Pancreas (tissue), 10 donors: Measurements from ENCODE around the gene EXOC6. TPM values are rescaled to one million over a fixed set of nuclear protein-coding genes. Genes with fewer than 3 reads are reported as not detected.

Experiments used
- ATAC-seq, 4 donors: fragments of 200-7000 bp; cut with Tn5 transposase; one replicate each; pipeline versions ENCODE4 v1.8.0 to v1.9.1; 2020; ENCODE audit warnings: mild to moderate bottlenecking in 4 of 4, moderate library complexity in 4 of 4
- DNase-seq, 6 donors: peaks; one replicate each; pipeline ENCODE4 v3.0.0-alpha.2; 2020
- FAIRE-seq: peaks from 2 replicates; lab custom pipeline; 2012; peaks lifted over from hg19 to GRCh38; lab: Jason Lieb, UNC
- H3K27ac ChIP-seq, 4 donors: fragments of 200-600 bp; sonication (generic); 1 replicate in 3 of 4; 2 replicates in 1 of 4; pipeline versions ENCODE4 v1.5.0 to v1.8.0; 2020
- H3K27me3 ChIP-seq, 4 donors: fragments of 200-600 bp; one replicate each; pipeline ENCODE4 v1.8.0; 2021
- H3K36me3 ChIP-seq, 3 donors: fragments of 200-600 bp; sonication (generic) in 1 of 3; one replicate each; pipeline versions ENCODE4 v1.5.0 to v1.8.0; 2020 to 2021
- H3K4me1 ChIP-seq, 3 donors: fragments of 200-600 bp; one replicate each; pipeline ENCODE4 v1.8.0; 2021
- H3K4me3 ChIP-seq, 4 donors: fragments of 200-600 bp; sonication (generic) in 2 of 4; one replicate each; pipeline versions ENCODE4 v1.5.0 to v1.8.0; 2020 to 2021
- H3K9me3 ChIP-seq, 4 donors: fragments of 200-600 bp; one replicate each; pipeline ENCODE4 v1.8.0; 2021
- WGBS, 2 donors: extraction: QIAGEN DNeasy Blood & Tissue Kit; methylation state at CpG; one replicate each; pipeline ENCODE4 v1.1.7; 2013; 5-methylcytosine and 5-hydroxymethylcytosine counted together
- intact Hi-C, 3 donors: fragments of 100-400 bp; cut with DNase I; formaldehyde crosslinking; loops; one replicate each; pipeline versions ENCODE4 v1.11.1 to v1.14.2; 2022
- polyA plus RNA-seq, 2 donors: library from polyadenylated mRNA; stranded (reverse); fragments of 200-250 nt; gene quantifications; one replicate each; pipeline ENCODE4 v1.2.3, GENCODE V29; 2013
- total RNA-seq, 6 donors: library from RNA; stranded (reverse); fragmentation: NEBNext Ultra II Directional in 4 of 6; extraction: Animal tissue kit (Norgen Biotek cat#: 25700) in 4 of 6; gene quantifications; one replicate each; pipeline versions ENCODE4 v1.2.1 to v1.2.4, GENCODE V29; 2021 to 2023
- TF ChIP-seq, protein P1 (sequence below), 4 donors: fragments of 200-600 bp; sonication (generic) in 3 of 4; IDR thresholded peaks; one replicate each; pipeline versions ENCODE4 v1.5.0 to v1.8.0; 2021; ENCODE audit warnings: antibody characterized with exemption in 4 of 4
- donor health status: healthy with polysubstance abuse.
- donor health status: DM: no; HTN: no; CAD: no; lungs with moderate emphysema.
- donor health status: DM: no; HTN: no; CAD: no.
- donor health status: control.
- donor health status: control.
- donor health status: Bipolar disorder and iron deficiency.
- donor health status: DM: yes; HTN: yes; CAD: no.
- donor health status: DM: no; HTN: no; CAD: no.
- donor health status: DM: no; HTN: no; CAD: no.
- donor health status: DM: yes; HTN: yes; CAD: no.

The EXOC6 gene
- total and polyA plus RNA-seq, 8 donors, result 4.2 to 10.3 (median 7.3) TPM

DNA sequence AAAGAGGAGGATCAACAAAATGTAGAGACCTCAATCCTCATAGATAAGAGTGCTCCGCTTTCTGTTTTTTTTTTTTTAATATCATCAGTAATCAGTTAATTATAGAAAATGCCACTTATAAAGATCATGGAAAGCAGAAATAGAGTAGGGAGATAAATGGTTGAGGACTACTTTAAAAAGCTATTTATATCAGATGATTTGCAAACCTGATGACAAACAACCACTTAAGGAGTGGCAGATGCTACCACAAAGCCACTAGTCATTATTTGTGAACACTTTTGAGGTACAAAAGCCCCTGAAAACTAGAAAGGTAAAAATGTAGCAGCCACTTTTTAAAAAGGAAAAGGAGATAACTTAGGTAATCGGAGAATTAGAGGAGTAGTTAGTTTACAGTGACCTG is 113.3 kb downstream of the EXOC6 start:
- H3K36me3 ChIP-seq, result peaks cover 0 to 5% (median 0%) of the 10 kb centered on the region in 3 donors
- no peak overlapping the region for H3K4me3 ChIP-seq
- intact Hi-C loops, result no loop called here
- TF ChIP-seq, protein P1, sequence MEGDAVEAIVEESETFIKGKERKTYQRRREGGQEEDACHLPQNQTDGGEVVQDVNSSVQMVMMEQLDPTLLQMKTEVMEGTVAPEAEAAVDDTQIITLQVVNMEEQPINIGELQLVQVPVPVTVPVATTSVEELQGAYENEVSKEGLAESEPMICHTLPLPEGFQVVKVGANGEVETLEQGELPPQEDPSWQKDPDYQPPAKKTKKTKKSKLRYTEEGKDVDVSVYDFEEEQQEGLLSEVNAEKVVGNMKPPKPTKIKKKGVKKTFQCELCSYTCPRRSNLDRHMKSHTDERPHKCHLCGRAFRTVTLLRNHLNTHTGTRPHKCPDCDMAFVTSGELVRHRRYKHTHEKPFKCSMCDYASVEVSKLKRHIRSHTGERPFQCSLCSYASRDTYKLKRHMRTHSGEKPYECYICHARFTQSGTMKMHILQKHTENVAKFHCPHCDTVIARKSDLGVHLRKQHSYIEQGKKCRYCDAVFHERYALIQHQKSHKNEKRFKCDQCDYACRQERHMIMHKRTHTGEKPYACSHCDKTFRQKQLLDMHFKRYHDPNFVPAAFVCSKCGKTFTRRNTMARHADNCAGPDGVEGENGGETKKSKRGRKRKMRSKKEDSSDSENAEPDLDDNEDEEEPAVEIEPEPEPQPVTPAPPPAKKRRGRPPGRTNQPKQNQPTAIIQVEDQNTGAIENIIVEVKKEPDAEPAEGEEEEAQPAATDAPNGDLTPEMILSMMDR (IDR thresholded peaks at IDR 0.05), result no peak
- no peak overlapping the region for H3K27ac ChIP-seq
- H3K9me3 ChIP-seq, result no peaks in the 10 kb centered on the region
- no peak for FAIRE-seq
- no peaks in the 10 kb centered on the region for H3K27me3 ChIP-seq
- no peak for DNase-seq
- H3K4me1 ChIP-seq, result no peaks in the 10 kb centered on the region
- ATAC-seq, result no peak
- 94% methylated on average over 2 of the region's 2 CpGs for WGBS, 2 donors

DNA sequence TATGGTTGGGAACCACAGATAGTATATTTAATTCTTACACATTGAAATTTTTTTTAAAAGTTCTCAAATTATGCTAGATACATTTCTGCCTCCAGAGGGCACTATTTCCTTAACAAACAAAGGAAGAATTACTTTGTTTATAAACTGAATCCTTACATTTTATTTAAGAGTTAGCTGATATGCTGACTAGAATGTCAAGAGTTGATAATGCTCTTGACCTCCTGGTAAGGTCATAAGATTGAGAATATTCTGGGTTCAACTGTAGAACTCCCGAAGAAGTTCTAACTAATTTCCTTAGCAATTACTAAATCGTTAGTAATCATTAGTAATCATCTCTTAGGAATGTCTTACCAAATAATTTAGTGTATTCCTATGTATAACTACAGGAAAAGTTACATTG is 117.0 kb downstream of the EXOC6 start:
- Histone ChIP-seq H3K27ac (no peak overlapping the region), H3K27me3 (no peaks in the 10 kb centered on the region), H3K4me1 (no peaks in the 10 kb centered on the region), H3K9me3 (no peaks in the 10 kb centered on the region), H3K4me3 (no peak overlapping the region), H3K36me3 (no peaks in the 10 kb centered on the region)
- TF ChIP-seq, protein P1 (IDR thresholded peaks at IDR 0.05), result peak; percentile 26 to 62 (median 58)
- peak in 1 of 4 donors; percentile 35 for ATAC-seq
- peak; percentile 88 for FAIRE-seq
- 69 to 76% methylated on average over 2 of the region's 2 CpGs for WGBS, 2 donors
- no peak for DNase-seq
- intact Hi-C loops, result no loop called here

DNA sequence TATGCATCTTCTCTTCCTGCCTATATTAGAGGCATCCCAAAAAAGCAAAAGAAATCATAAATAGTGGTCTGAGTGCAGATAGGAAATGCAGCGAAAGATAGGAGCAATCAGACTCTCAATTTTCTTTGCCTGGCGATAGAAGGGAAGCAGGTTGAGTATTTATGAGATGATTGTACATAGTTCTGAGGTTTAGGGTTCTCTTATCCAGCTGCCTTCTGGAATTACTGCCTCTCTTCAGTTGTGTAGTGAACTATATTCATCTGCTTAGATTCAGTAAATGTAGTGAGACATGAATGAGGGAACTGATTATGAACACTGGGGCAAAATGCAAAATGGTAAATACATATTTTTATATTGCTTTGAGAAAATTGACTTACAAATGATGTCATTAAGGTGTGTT is 119.3 kb downstream of the EXOC6 start:
- intact Hi-C loops, result no loop called here
- Histone ChIP-seq H3K36me3 (no peaks in the 10 kb centered on the region), H3K27ac (no peak overlapping the region), H3K4me1 (no peaks in the 10 kb centered on the region), H3K9me3 (no peaks in the 10 kb centered on the region), H3K27me3 (no peaks in the 10 kb centered on the region), H3K4me3 (no peak overlapping the region)
- ATAC-seq (no peak), FAIRE-seq (no peak), DNase-seq (no peak)
- TF ChIP-seq, protein P1 (IDR thresholded peaks at IDR 0.05), result no peak
- 93 to 96% methylated on average over 2 of the region's 2 CpGs for WGBS, 2 donors

DNA sequence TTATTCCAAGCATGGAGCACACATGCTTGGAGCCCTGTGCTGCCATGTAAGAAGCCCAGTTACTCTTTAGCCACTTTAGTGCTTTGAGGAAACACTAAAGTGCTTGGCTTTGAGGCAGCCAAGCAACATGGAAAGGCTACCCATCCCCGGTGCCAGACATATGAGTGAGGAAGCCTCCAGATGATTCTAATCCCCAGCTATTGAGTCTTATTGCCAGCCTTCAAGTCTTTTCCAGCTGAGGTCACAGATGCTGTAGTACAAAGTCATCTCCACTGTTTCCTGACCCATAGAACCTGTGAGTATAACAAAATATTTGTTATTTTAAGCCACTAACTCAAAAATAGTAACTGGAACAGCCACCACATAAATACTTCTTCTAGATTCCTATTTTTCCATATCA is 120.8 kb downstream of the EXOC6 start:
- no peaks in the 10 kb centered on the region for H3K27me3 ChIP-seq
- intact Hi-C loops, result no loop called here
- no peak overlapping the region for H3K4me3 ChIP-seq
- no peaks in the 10 kb centered on the region for H3K9me3 ChIP-seq
- WGBS, 2 donors, result 97 to 100% methylated on average over 1 of the region's 1 CpG
- FAIRE-seq (no peak), ATAC-seq (no peak), DNase-seq (no peak)
- H3K36me3 ChIP-seq, result no peaks in the 10 kb centered on the region
- TF ChIP-seq, protein P1 (IDR thresholded peaks at IDR 0.05), result no peak
- no peak overlapping the region for H3K27ac ChIP-seq
- H3K4me1 ChIP-seq, result no peaks in the 10 kb centered on the region

DNA sequence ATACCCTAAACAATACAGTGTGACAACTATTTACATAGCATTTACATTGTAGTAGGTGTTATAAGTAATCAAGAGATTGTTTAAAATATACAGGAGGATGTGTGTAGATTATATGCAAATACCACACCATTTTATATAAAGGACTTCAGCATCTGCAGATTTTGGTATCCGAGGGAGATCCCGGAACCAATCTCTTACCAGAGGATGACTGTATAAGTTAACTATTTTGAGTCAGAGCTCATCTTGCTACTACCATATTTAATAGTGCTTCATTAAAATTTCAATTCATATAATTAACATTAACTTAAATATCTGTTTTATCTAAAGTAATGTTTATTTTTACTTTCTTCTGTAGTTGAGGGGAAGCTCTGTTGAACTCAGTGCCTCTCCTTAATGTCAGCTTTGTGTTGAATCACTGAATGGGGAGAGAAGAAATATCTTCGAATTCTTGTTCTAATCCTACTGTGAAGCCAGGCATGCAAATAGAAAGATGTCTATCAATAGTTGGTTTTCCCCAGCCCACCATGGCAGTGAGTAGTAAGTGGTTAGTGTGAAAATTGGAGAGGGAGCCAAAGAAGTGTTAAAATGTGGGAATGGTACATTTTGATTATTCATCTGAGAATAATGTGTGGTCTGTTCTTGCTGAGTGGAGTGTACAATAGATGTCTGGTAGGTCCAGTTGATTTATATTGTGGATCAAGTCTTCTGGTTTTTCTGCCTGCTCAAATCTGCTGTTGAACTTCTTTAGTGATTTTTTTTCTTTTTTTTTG is 122.2 kb downstream of the EXOC6 start:
- TF ChIP-seq, protein P1 (IDR thresholded peaks at IDR 0.05), result no peak
- Histone ChIP-seq H3K36me3 (no peaks in the 10 kb centered on the region), H3K4me3 (no peak overlapping the region), H3K4me1 (no peaks in the 10 kb centered on the region), H3K27me3 (no peaks in the 10 kb centered on the region), H3K9me3 (no peaks in the 10 kb centered on the region), H3K27ac (no peak overlapping the region)
- DNase-seq, result no peak
- ATAC-seq, result no peak
- WGBS, 2 donors, result 92 to 99% methylated on average over 3 of the region's 3 CpGs
- intact Hi-C loops, result no loop called here
- FAIRE-seq, result no peak
